OCI-LY7 (cell line): ENCODE measurements around the gene WDFY4.

Source experiments
- CTCF ChIP-seq: fragments of 200-600 bp; sonication (generic); conservative IDR thresholded peaks from 2 replicates; pipeline ENCODE4 v1.5.1; 2014; ENCODE audit warnings: mild to moderate bottlenecking, antibody characterized with exemption, low read length, moderate library complexity, mixed read lengths
- EZH2phosphoT487 ChIP-seq: fragments of 200-600 bp; sonication (generic); IDR thresholded peaks from 2 replicates; pipeline ENCODE4 v1.6.1; 2018; ENCODE audit warnings: low read depth, borderline replicate concordance, mild to moderate bottlenecking, mixed run types, antibody characterized with exemption, low read length, moderate library complexity, mixed read lengths

DNA sequence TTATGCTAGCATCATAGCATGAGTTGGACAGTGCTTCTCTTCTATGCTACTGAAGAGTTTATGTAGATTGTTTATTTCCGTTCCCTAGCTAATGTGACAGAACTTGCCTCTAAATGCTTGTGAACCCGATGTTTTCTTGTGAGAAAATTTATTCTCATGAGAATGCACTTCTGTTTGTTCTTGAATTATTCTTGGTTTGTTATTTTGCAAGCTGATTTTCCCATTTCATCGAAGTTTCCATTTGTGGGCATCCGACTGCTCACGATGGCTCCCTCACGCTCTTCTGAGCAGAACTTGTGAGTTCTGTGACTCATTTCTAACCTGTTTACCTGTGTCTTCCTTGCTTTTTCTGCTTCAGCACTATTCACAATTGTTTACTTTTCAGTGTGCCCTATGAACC lies 59.9 kb downstream of the WDFY4 start:
- TF ChIP-seq CTCF (no peak), EZH2phosphoT487 (no peak)
